Nephron progenitor cell (in vitro differentiated cells): ENCODE measurements around the gene MRM1.

Source experiments
- DNase-seq: peaks from one replicate; pipeline ENCODE4 v3.0.0; 2021
- H3K27ac Mint-ChIP-seq: 2 replicates; pipeline ENCODE4 v1.8.0; 2021; ENCODE audit warnings: mild to moderate bottlenecking, moderate library complexity, mixed read lengths
- H3K27me3 Mint-ChIP-seq: 2 replicates; pipeline ENCODE4 v1.8.0; 2021; ENCODE audit warnings: mild to moderate bottlenecking, low read depth, mixed read lengths; ENCODE audit not compliant: poor library complexity
- H3K36me3 Mint-ChIP-seq: 2 replicates; pipeline ENCODE4 v1.8.0; 2021; ENCODE audit warnings: low read depth, mixed read lengths
- H3K4me1 Mint-ChIP-seq: 2 replicates; pipeline ENCODE4 v1.8.0; 2021; ENCODE audit warnings: mixed read lengths
- H3K4me3 Mint-ChIP-seq: 2 replicates; pipeline ENCODE4 v1.8.0; 2021; ENCODE audit warnings: mild to moderate bottlenecking, moderate library complexity, mixed read lengths
- H3K9me3 Mint-ChIP-seq: 2 replicates; pipeline ENCODE4 v1.8.0; 2021; ENCODE audit warnings: mild to moderate bottlenecking, moderate library complexity, mixed read lengths
- TF ChIP-seq, protein P1 (sequence below): fragments of 200-600 bp; sonication (generic); IDR thresholded peaks from 2 replicates; pipeline ENCODE4 v1.5.0; 2021; ENCODE audit warnings: antibody characterized with exemption

Gene MRM1

DNA sequence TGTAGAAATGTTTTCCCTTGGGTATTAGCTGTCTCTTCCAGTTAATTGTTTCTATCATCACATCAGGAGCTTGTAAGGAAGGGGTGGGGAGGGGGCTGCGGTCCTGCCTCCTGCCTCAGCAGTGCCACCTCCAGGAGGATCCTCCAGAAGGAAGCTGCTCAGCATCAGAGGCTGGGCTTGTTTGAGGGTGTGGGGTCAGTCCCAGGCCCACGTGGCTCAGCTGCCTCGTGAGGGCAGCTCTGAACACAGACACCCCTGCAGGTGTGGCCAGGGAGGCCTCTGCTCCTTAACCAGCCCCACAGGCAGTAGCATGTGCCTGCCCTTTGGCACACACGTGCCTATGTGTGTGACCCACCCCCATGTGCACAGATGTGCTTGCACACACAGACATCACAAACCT lies 46.3 kb downstream of the MRM1 start:
- H3K27ac Mint-ChIP-seq = no peak overlapping the region
- no peak for DNase-seq
- peaks cover 56% of the 10 kb centered on the region for H3K4me1 Mint-ChIP-seq
- no peak overlapping the region for H3K4me3 Mint-ChIP-seq
- H3K36me3 Mint-ChIP-seq = no peaks in the 10 kb centered on the region
- no peaks in the 10 kb centered on the region for H3K9me3 Mint-ChIP-seq
- TF ChIP-seq, protein P1, sequence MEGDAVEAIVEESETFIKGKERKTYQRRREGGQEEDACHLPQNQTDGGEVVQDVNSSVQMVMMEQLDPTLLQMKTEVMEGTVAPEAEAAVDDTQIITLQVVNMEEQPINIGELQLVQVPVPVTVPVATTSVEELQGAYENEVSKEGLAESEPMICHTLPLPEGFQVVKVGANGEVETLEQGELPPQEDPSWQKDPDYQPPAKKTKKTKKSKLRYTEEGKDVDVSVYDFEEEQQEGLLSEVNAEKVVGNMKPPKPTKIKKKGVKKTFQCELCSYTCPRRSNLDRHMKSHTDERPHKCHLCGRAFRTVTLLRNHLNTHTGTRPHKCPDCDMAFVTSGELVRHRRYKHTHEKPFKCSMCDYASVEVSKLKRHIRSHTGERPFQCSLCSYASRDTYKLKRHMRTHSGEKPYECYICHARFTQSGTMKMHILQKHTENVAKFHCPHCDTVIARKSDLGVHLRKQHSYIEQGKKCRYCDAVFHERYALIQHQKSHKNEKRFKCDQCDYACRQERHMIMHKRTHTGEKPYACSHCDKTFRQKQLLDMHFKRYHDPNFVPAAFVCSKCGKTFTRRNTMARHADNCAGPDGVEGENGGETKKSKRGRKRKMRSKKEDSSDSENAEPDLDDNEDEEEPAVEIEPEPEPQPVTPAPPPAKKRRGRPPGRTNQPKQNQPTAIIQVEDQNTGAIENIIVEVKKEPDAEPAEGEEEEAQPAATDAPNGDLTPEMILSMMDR = no peak
- H3K27me3 Mint-ChIP-seq = peaks cover 85% of the 10 kb centered on the region

DNA sequence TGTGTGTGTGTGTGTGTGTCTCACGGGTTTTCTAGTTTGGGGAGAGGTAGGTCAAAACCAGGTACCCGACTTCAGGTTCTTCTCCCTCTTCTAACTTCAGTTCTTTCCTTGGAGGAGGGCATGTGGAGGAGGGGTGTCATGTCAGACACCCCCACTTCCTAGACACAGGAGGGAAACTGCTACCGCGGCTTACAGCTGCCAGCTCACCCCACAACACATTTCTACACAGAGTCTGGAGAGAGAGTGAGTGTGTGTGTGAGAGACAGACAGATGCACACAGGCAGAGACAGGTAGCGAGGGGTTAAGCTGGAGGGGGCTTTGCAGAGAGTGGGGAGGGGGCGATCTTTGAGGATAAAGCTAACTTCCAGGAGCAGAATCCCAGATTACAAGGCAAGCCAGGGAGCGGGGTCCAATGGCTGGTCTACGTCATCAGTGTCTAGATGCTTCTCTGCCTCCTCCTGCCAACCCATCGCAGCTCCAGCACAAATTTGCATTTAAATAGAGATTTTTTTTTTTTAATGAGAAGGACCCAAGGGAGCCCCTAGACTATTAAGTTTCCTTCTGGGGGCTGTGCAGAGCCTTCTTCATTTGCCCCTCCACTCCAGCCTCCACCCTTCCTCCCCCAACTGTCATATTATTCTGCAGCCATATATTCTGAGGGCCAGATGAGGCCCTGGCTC lies 48.9 kb downstream of the MRM1 start:
- Mint-ChIP-seq H3K27ac (peak overlapping the region; percentile 60), H3K9me3 (no peaks in the 10 kb centered on the region), H3K4me1 (peaks cover 58% of the 10 kb centered on the region), H3K36me3 (no peaks in the 10 kb centered on the region), H3K27me3 (peaks cover 82% of the 10 kb centered on the region), H3K4me3 (no peak overlapping the region)
- TF ChIP-seq, protein P1 = no peak
- no peak for DNase-seq

GRCh38 chr17:36653374-36653773 lies 52.0 kb downstream of the MRM1 start:
- Mint-ChIP-seq H3K27ac (no peak overlapping the region), H3K36me3 (no peaks in the 10 kb centered on the region), H3K4me1 (peaks cover 61% of the 10 kb centered on the region), H3K9me3 (no peaks in the 10 kb centered on the region), H3K4me3 (no peak overlapping the region), H3K27me3 (peaks cover 87% of the 10 kb centered on the region)
- DNase-seq = no peak
- TF ChIP-seq, protein P1 = no peak

DNA sequence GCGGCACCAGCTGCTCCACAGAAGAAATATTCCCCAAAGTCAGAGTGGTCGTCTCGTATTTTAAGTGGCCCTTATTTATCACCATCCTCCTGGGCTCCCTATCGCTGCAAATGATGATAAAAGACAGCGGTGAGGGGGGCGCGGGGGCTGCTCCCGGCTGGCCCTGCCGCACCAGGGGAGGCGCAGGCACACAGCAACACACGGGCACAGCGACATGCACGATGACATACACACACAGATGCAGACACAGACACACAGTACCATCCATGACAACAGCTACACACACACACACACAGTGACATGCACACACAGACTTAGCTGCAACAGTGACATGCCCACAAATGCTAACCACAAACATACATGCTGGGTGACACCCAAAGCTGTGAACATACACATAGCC lies 52.5 kb downstream of the MRM1 start:
- peaks cover 87% of the 10 kb centered on the region for H3K27me3 Mint-ChIP-seq
- DNase-seq = no peak
- no peaks in the 10 kb centered on the region for H3K9me3 Mint-ChIP-seq
- TF ChIP-seq, protein P1 = no peak
- no peaks in the 10 kb centered on the region for H3K36me3 Mint-ChIP-seq
- no peak overlapping the region for H3K4me3 Mint-ChIP-seq
- H3K4me1 Mint-ChIP-seq = peaks cover 57% of the 10 kb centered on the region
- no peak overlapping the region for H3K27ac Mint-ChIP-seq

- Mint-ChIP-seq H3K9me3 (no peaks in the 10 kb centered on the region), H3K4me3 (no peak overlapping the region), H3K4me1 (peaks cover 54% of the 10 kb centered on the region), H3K27ac (no peak overlapping the region), H3K36me3 (no peaks in the 10 kb centered on the region), H3K27me3 (peaks cover 85% of the 10 kb centered on the region)
- no peak for DNase-seq
- TF ChIP-seq, protein P1 = no peak
Measured at GRCh38 chr17:36655726-36656125, 54.3 kb downstream of the MRM1 start.

- H3K27ac Mint-ChIP-seq = no peak overlapping the region
Measured at GRCh38 chr17:36657390-36657762, 56.0 kb downstream of the MRM1 start.

More at GRCh38 chr17:36657390-36657762, 56.0 kb downstream of the MRM1 start:
- peak; percentile 23 for DNase-seq
- Mint-ChIP-seq H3K9me3 (no peaks in the 10 kb centered on the region), H3K4me3 (peak overlapping the region; percentile 77), H3K36me3 (no peaks in the 10 kb centered on the region), H3K4me1 (peaks cover 56% of the 10 kb centered on the region), H3K27me3 (peaks cover 86% of the 10 kb centered on the region)
- TF ChIP-seq, protein P1 = no peak
